K562 (cell line): ENCODE data around the gene KIAA1958.

Experiments used
- ATF1 ChIP-seq, 2 experiments: fragments of 450-650 bp in 1 of 2; IDR thresholded peaks; 2 replicates each; pipeline ENCODE4 v1.6.1; 2016; ENCODE audit warnings: missing compliant biosample characterization in 1 of 2, missing genetic modification characterization in 1 of 2
- ATF2 ChIP-seq: sonication (generic); formaldehyde crosslinking; IDR thresholded peaks from 2 replicates; pipeline ENCODE4 v1.8.1; 2022; ENCODE audit warnings: missing genetic modification reagents
- CTCF ChIP-seq, 3 experiments: IDR thresholded peaks in 2 of 3; conservative IDR thresholded peaks in 1 of 3; 2 replicates each; pipeline ENCODE4 v1.5.1; 2011 to 2012; ENCODE audit warnings: low read length in 3 of 3, mild to moderate bottlenecking in 3 of 3, control low read depth in 2 of 3, improper control_type of control experiment in 1 of 3, inconsistent platforms in 1 of 3, low read depth in 1 of 3, mixed read lengths in 1 of 3, moderate library complexity in 1 of 3; ENCODE audit not compliant: insufficient read depth in 2 of 3
- ESRRA ChIP-seq: fragments of 450-650 bp; IDR thresholded peaks from 2 replicates; pipeline ENCODE4 v1.6.1; 2014; ENCODE audit warnings: low read depth, mild to moderate bottlenecking, moderate library complexity, borderline replicate concordance
- IRF1 ChIP-seq: sonication (generic); formaldehyde crosslinking; IDR thresholded peaks from 2 replicates; pipeline ENCODE4 v1.8.0; 2022; ENCODE audit warnings: missing genetic modification reagents, mild to moderate bottlenecking, borderline replicate concordance
- NCOR1 ChIP-seq: fragments of 450-650 bp; IDR thresholded peaks from 2 replicates; pipeline ENCODE4 v1.6.1; 2016; ENCODE audit warnings: mild to moderate bottlenecking, moderate library complexity
- NFIC ChIP-seq: fragments of 450-650 bp; IDR thresholded peaks from 2 replicates; pipeline ENCODE4 v1.6.1; 2017; ENCODE audit warnings: mild to moderate bottlenecking, inconsistent platforms
- NUFIP1 ChIP-seq: fragments of 450-650 bp; IDR thresholded peaks from 2 replicates; pipeline ENCODE4 v1.6.1; 2018; ENCODE audit not compliant: partially characterized antibody
- RFX5 ChIP-seq: IDR thresholded peaks from 2 replicates; pipeline ENCODE4 v1.6.1; 2011; ENCODE audit warnings: low read depth, mild to moderate bottlenecking, improper control_type of control experiment, low read length
- SREBF1 ChIP-seq: fragments of 150-350 bp; IDR thresholded peaks from 2 replicates; pipeline ENCODE4 v1.6.1; 2014; ENCODE audit warnings: antibody characterized with exemption, low read depth, low read length, borderline replicate concordance
- TCF7L2 ChIP-seq: fragments of 150-350 bp; IDR thresholded peaks from 2 replicates; pipeline ENCODE4 v1.6.1; 2016; ENCODE audit warnings: low read depth, mild to moderate bottlenecking, low read length, moderate library complexity
- THRAP3 ChIP-seq: fragments of 450-650 bp; IDR thresholded peaks from 2 replicates; pipeline ENCODE4 v1.6.1; 2016; ENCODE audit warnings: mild to moderate bottlenecking, inconsistent platforms, borderline replicate concordance

GRCh38 chr9:112439171-112439570, 47.5 kb upstream of the KIAA1958 start:
- TF ChIP-seq IRF1 (CRISPR knock-in tag) = no peak
- TF ChIP-seq CTCF (IDR thresholded peaks at IDR 0.05 in 2 of 3, conservative IDR thresholded peaks at IDR 0.05 in 1 of 3; ENCODE audit: insufficient read depth in 2 of 3, low read depth in 1 of 3, low read length in 3 of 3) = no peak
- TF ChIP-seq NCOR1 = no peak
- no peak for TF ChIP-seq SREBF1
- no peak for TF ChIP-seq THRAP3
- TF ChIP-seq RFX5 = no peak
- TF ChIP-seq ESRRA = no peak
- TF ChIP-seq ATF2 (CRISPR knock-in tag) = no peak
- no peak for TF ChIP-seq TCF7L2
- no peak for TF ChIP-seq ATF1 (CRISPR knock-in tag; IDR thresholded peaks at IDR 0.05)
- TF ChIP-seq ATF1 (tag; IDR thresholded peaks at IDR 0.05) = no peak
- TF ChIP-seq NUFIP1 = no peak
- TF ChIP-seq NFIC = no peak
